GM12872 (cell line): ENCODE results near the gene NECTIN2.
A peak's percentile ranks its signal among the peaks of the same experiment; 100 is the strongest.

ENCODE experiments used
- CTCF ChIP-seq: IDR thresholded peaks from 3 replicates; pipeline ENCODE4 v1.5.1; 2011; ENCODE audit warnings: low read depth, mild to moderate bottlenecking, low read length, moderate library complexity; ENCODE audit not compliant: insufficient read depth

Gene NECTIN2

DNA sequence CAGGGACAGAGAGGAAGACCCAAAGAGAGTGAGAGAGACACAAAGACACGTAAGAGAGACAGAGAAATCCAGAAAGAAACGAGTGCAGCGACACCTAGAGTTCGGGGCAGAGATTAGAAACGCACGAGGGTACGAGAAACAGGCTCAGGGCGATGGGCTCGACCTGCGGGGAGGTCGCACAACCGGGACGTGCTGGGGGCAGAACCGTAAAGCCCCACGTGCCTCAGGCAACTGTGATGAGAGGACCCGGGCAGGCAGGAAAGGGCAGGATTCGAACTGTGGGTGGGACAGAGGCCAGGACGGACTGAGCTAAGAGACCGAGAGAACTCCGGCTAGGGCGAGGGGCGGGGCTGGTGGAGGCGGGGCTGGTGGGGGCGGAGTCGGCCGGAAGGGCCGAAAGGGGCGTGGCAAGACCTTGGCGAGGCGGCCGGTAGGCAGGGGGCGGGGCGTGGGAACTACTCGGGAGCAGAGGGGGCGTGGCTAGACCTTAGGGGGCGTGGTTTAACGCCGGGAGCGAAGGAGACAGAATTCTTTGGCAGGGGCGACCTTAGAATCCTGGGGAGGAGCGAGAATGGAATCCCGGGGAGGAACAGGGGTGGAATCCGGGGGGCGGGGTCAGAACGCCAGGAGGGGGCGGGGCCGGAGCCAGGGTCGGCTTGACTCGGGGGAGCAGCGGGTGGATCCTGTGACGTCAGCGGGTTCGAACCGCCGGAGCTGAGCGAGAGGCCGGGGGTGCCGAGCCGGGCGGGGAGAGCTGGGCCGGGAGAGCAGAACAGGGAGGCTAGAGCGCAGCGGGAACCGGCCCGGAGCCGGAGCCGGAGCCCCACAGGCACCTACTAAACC, at the start of gene NECTIN2:
NECTIN2 (plus strand) TSS at position 686 of the 843 bp plus-strand sequence. CDS start 229 bp downstream, outside the sequence.
- peak; percentile 72 for TF ChIP-seq CTCF

DNA sequence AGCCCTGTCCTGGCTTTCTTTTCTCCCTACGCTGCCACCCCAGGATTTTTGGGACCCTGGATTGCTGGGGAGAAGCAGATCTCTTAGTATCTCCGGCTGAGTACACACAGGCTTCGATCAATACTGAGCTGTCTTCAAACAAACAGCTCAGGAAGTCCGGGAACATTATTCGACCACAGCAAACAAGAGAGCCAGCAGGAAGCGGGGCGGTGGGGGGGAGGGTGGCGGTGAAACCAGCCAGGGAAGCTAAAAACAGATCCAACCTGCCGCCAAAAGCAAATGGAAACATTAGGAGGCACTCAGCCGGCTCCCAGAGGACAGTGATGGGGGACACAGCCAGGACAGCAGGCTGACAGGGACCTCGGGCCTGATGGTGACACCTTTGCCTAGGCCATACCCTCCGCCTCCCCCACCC, 49.4 kb upstream of the NECTIN2 start:
- TF ChIP-seq CTCF, result no peak

GRCh38 chr19:44799627-44800346, 46.3 kb upstream of the NECTIN2 start:
- no peak for TF ChIP-seq CTCF

GRCh38 chr19:44800461-44800860, 45.6 kb upstream of the NECTIN2 start:
- TF ChIP-seq CTCF, result peak; percentile 97

DNA sequence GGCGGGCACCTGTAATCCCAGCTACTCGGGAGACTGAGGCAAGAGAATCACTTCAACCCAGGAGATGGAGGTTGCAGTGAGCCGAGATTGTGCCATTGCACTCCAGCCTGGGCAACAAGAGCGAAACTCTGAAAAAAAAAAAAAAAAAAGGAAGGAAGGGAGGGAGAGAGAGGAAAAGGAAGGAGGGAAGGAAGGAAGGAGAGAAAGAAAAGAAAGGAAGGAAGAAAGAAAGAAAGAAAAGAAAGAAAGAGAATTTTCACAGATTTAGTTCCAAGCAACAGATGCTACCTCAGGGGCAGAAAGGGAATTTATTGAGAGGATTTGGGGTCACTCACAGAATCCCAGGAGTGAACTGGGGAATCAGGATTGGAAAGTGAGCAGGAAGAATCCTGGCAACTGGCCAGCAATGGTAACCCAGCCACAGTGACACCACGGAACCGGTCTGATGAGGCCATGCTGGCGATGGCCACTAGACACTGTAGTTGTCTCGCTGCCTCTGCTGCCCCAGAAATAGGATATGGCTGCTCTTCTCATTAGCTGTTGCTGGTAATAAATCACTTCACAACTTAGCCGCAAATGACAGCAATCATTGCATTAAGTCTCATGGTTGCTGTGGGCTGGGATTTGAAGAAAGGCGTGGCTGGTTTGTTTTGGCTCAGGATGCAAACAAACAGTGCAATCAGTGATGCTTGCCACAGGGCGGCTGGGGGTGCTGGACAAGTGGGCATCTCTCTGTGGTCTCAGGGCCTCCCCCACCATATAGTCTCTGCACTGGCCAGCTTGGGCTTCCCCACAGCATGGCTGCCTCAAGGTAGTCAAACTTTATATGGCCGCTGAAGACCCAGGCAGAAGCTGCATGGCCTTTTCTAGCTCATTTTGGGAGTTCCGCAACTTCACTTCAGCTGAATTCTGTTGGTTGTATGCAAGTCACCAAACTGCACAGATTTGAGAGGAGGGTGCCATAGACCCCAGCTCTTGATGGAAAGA, 42.4 kb upstream of the NECTIN2 start:
- TF ChIP-seq CTCF, result no peak

- TF ChIP-seq CTCF, result no peak
These were observed 39.8 kb upstream of the NECTIN2 start for GRCh38 chr19:44806291-44806690.
